ENCODE data around the gene TSPYL1. TPM values are rescaled to one million over a fixed set of nuclear protein-coding genes. Genes with fewer than 3 reads are reported as not detected.
"Not testable (repeated sequence)": the region's sequence is repeated elsewhere in the genome, so short reads cannot be mapped to it uniquely, and the experiment has no call there.

The TSPYL1 gene
- total RNA-seq, 1 donor: 114 TPM

DNA sequence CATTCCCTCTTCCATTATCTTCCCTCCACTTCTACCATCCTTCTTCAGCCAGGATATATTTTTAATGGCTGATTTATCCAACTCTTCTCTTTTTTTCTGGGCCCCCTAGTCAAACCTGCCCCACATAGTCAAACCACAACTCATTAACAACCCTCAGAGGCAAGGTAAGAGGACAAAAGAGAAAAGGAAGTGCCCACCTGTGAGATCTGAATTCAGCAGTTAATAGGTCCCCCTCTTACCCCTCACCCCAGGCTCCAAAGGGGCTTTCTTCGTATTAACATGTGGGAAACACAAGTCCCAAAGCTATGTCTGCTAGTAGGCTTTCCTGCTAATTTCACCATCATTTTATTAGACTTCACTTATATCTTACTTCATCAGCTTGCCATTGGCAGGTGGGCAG lies 44.1 kb upstream of the TSPYL1 start:
- no peak for DNase-seq (ENCODE audit: low read depth)
- TF ChIP-seq, protein P1, sequence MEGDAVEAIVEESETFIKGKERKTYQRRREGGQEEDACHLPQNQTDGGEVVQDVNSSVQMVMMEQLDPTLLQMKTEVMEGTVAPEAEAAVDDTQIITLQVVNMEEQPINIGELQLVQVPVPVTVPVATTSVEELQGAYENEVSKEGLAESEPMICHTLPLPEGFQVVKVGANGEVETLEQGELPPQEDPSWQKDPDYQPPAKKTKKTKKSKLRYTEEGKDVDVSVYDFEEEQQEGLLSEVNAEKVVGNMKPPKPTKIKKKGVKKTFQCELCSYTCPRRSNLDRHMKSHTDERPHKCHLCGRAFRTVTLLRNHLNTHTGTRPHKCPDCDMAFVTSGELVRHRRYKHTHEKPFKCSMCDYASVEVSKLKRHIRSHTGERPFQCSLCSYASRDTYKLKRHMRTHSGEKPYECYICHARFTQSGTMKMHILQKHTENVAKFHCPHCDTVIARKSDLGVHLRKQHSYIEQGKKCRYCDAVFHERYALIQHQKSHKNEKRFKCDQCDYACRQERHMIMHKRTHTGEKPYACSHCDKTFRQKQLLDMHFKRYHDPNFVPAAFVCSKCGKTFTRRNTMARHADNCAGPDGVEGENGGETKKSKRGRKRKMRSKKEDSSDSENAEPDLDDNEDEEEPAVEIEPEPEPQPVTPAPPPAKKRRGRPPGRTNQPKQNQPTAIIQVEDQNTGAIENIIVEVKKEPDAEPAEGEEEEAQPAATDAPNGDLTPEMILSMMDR (IDR thresholded peaks at IDR 0.05; ENCODE audit: insufficient read depth, low read depth, low read length): no peak
- no peak overlapping the region for H3K4me3 ChIP-seq (ENCODE audit: low read depth, low read length)

DNA sequence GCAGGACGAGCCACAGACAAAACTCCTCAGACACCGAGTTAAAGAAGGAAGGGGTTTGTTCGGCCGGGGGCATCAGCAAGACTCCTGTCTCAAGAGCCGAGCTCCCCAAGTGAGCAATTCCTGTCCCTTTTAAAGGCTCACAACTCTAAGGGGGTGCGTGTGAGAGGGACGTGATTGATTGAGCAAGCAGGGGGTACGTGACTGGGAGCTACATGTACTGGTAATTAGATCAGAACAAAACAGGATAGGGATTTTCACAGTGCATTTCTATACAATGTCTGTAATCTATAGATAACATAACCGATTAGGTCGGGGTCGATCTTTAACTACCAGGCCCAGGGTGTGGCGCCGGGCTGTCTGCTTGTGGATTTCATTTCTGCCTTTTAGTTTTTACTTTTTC lies 42.2 kb upstream of the TSPYL1 start:
- not testable (repeated sequence) for DNase-seq (ENCODE audit: low read depth); H3K4me3 ChIP-seq (ENCODE audit: low read depth, low read length)

DNA sequence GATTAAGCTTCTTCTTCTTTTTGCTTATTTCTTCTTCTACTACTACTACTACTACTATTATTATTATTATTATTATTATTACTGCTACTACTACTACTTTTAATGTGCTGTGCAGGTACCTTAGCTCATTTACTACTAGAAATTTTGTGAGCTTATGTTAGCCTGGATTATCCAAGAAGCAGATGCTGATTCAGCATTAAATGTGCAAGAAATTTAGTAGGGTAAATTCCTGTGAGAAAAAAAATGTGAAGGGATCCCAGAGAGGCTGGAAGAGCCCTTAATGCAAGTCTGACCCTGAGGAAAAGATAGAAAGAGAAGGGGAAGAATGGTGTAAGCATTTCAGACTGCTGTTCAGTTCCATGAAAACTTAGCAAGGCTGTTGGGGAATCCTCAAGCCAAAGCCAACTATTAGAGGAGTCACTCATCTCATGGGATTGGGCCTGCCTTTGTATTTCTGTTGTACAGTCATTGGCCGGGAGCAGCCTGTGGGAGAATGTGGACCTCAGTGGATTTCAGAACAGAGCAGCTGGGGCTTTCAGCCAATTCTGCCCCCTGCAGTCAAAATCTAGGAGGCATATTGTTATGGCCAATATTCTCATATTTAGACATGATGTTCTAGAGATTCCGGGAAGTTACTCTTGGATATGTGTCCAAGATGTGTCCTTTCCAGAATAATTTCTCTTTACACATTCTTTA lies 37.2 kb upstream of the TSPYL1 start:
- TF ChIP-seq, protein P1 (IDR thresholded peaks at IDR 0.05; ENCODE audit: insufficient read depth, low read depth, low read length): peak; percentile 4
- DNase-seq (ENCODE audit: low read depth): no peak
- H3K4me3 ChIP-seq (ENCODE audit: low read depth, low read length): no peak overlapping the region

DNA sequence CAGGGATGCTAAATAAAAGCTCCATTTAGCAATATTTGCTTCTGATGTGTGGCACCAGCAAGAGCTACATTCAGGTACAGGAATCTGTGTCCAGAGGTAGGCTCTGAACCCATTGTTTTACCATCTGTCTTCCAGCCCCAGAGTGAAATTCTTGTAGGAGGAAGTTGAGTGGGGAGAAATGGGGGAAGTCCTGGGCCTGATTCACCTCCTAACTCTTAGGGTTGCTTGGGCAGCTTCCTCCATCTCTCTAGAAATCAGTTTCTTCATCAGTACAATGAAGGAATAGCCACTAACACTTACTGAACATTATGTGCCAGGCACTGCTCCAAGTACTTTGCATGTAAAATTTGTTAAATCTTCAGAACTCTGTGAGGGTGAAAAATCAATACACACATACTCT lies 35.1 kb upstream of the TSPYL1 start:
- DNase-seq (ENCODE audit: low read depth): no peak
- TF ChIP-seq, protein P1 (IDR thresholded peaks at IDR 0.05; ENCODE audit: insufficient read depth, low read depth, low read length): no peak
- no peak overlapping the region for H3K4me3 ChIP-seq (ENCODE audit: low read depth, low read length)

DNA sequence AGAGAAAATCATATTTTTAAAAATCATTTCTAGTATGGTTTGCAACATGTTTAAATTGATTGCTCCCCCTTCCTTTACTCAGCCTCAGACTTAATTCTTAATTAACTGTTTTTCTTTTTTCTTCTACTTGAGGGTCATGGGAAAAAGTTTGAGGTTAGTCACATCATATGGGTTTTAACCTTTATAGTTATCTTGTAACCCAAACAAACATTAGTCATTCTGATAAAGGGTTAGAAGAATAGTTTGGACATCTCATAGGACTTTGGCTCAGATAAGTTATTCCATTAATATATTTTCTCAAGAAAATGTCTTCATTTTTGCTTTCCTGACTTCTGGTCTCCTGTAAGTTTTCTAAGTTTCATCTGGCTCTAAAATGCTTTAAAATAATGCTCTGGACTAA lies 34.5 kb upstream of the TSPYL1 start:
- TF ChIP-seq, protein P1 (IDR thresholded peaks at IDR 0.05; ENCODE audit: insufficient read depth, low read depth, low read length): no peak
- DNase-seq (ENCODE audit: low read depth): peak; percentile 47

DNA sequence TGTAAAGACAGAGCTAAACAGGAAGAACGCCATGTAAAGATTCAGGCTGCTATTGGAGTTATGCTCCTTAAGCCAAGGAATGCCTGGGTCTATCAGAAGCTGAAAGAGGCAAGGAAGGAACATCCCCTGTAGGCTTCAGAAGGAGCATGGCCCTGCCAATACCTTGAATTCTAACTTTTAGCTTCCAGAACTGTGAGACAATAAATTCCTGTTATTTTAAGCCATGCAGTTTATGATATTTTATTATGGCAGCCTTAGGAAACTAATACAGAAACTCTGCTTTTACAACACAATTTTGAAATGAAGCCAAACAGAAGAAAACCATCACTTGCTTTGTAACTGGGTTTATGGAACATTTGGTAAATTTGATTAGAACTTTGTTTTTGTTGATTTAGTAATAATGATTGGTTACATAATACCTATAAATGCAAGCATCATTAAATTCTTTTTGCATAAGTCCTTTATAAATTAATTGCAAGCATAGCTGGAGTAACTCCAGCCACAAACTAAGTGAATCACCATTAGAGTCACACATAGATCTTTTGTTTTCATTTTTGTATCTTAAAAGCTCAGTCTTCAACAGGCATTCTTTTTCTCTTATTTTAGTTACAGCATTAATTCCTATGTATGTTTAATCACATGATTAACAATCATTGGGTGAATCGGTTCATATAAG lies 33.5 kb upstream of the TSPYL1 start:
- TF ChIP-seq, protein P1 (IDR thresholded peaks at IDR 0.05; ENCODE audit: insufficient read depth, low read depth, low read length): no peak
- DNase-seq (ENCODE audit: low read depth): peak; percentile 41
- no peak overlapping the region for H3K4me3 ChIP-seq (ENCODE audit: low read depth, low read length)

More for the DNA sequence above, 34.5 kb upstream of the TSPYL1 start:
- no peak overlapping the region for H3K4me3 ChIP-seq (ENCODE audit: low read depth, low read length)

DNA sequence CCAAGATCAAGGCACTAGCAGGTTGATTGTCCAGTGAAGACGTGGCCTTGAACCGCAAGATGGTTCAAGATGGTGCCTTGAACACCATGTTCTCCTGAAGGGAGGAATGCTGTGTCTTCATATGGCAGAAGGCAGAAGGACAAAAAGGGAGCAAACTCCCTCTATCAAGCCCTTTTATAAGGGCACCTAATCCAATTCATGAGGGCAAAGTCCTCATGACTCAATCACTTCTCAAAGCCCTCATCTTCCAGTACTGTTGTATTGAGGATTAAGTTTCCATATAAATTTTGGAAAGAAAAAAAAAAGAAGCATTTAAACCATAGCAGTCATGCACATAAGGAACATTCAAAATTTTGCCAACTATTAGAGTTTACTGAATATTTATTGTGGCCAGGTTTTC lies 29.9 kb upstream of the TSPYL1 start:
- no peak for DNase-seq (ENCODE audit: low read depth)
- H3K4me3 ChIP-seq (ENCODE audit: low read depth, low read length): no peak overlapping the region
- TF ChIP-seq, protein P1 (IDR thresholded peaks at IDR 0.05; ENCODE audit: insufficient read depth, low read depth, low read length): no peak
